Measurements from ENCODE around the gene CYP46A1.

DNA sequence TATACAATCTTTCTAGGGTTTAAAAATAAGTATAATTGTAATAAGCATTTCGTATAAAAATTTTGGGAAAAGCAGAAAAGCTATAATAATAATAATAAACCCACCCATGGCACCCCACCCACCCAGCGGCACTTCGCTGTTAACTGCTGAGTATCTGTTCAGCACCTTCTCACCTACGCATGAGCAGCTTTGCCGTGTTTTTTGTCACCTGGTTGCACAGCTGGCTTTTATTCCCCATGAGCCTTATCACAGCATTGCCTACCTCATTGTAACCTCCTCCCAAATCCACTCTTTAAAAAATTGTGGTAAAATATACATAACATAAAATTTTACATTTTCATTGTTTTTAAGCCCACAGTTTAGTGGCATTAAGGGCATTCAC is 34.7 kb downstream of the CYP46A1 start:
- TF ChIP-seq EZH2 (IDR thresholded peaks at IDR 0.05; ENCODE audit: insufficient read depth, poor library complexity, severe bottlenecking) (no peak), EZH2phosphoT487 (IDR thresholded peaks at IDR 0.05; ENCODE audit: insufficient read depth, low read depth) (no peak)

All from GM23248 (cell line).